Measurements from ENCODE around the gene ZMYND8.

Gene ZMYND8

GRCh38 chr20:47201074-47201730 lies 155.3 kb downstream of the ZMYND8 start (continued):
- TF ChIP-seq PRDM10 (tag by site-specific recombination; IDR thresholded peaks at IDR 0.05) (no peak), ZNF10 (tag by site-specific recombination; IDR thresholded peaks at IDR 0.05) (no peak), ZNF133 (tag by site-specific recombination; IDR thresholded peaks at IDR 0.05) (no peak)

GRCh38 chr20:47198996-47199552 lies 157.4 kb downstream of the ZMYND8 start:
- no peaks in the 10 kb centered on the region for H3K36me3 ChIP-seq (ENCODE audit: control insufficient read depth in 2 of 2, insufficient read depth in 1 of 2, low read length in 2 of 2)
- no peak overlapping the region for H3K4me3 ChIP-seq (ENCODE audit: low read depth, low read length)
- POLR2A ChIA-PET = no interaction called here
- CTCF ChIA-PET = interaction anchor here (0.7 to 4.2 kb wide), 7 partner anchors 18 to 464 kb away, joined by 4 to 60 read pairs (median 4); no protein-coding TSS in a partner anchor
- no peaks in the 10 kb centered on the region for H3K4me1 ChIP-seq (ENCODE audit: control insufficient read depth, insufficient read depth, low read length)
- no peaks in the 10 kb centered on the region for H3K9me3 ChIP-seq (ENCODE audit: control insufficient read depth, insufficient read depth, low read depth, low read length)
- no peak overlapping the region for H3K27ac ChIP-seq (ENCODE audit: extremely low read depth, low read depth, low read length)
- TF ChIP-seq YY2 (tag by site-specific recombination; IDR thresholded peaks at IDR 0.05) (no peak), ZEB2 (tag by site-specific recombination; IDR thresholded peaks at IDR 0.05) (no peak), SETDB1 (IDR thresholded peaks at IDR 0.05; ENCODE audit: insufficient read length, low read length) (no peak), BCL11A (tag by site-specific recombination; IDR thresholded peaks at IDR 0.05; ENCODE audit: low read depth) (no peak), TCF7L2 (IDR thresholded peaks at IDR 0.05; ENCODE audit: borderline replicate concordance, low read depth, low read length) (no peak), OVOL3 (tag by site-specific recombination; IDR thresholded peaks at IDR 0.05) (no peak), PRDM6 (tag by site-specific recombination; IDR thresholded peaks at IDR 0.05) (no peak), ZNF324 (tag by site-specific recombination; IDR thresholded peaks at IDR 0.05) (no peak), ZNF26 (tag by site-specific recombination; IDR thresholded peaks at IDR 0.05) (no peak), ZNF660 (tag by site-specific recombination; IDR thresholded peaks at IDR 0.05) (no peak), HOXA7 (CRISPR knock-in tag; IDR thresholded peaks at IDR 0.05; ENCODE audit: borderline replicate concordance) (no peak), ZNF157 (tag by site-specific recombination; IDR thresholded peaks at IDR 0.05) (no peak), ZNF280C (tag by site-specific recombination; IDR thresholded peaks at IDR 0.05) (no peak), OSR2 (tag by site-specific recombination; IDR thresholded peaks at IDR 0.05) (no peak), EGR2 (tag by site-specific recombination; IDR thresholded peaks at IDR 0.05; ENCODE audit: low read depth) (no peak), ZNF544 (tag by site-specific recombination; IDR thresholded peaks at IDR 0.05) (no peak), SCRT1 (tag by site-specific recombination; IDR thresholded peaks at IDR 0.05; ENCODE audit: borderline replicate concordance) (no peak), ZNF529 (tag by site-specific recombination; IDR thresholded peaks at IDR 0.05; ENCODE audit: insufficient replicate concordance) (no peak), ZNF350 (tag by site-specific recombination; IDR thresholded peaks at IDR 0.05) (no peak), ZNF416 (tag by site-specific recombination; IDR thresholded peaks at IDR 0.05) (no peak)

Data from HEK293 (cell line).